Ishikawa (cell line): ENCODE data around the gene TRPM5.

ENCODE experiments used
- EP300 ChIP-seq: IDR thresholded peaks from 2 replicates; pipeline ENCODE4 v1.6.1; 2012; ENCODE audit warnings: borderline replicate concordance
- ZBTB7A ChIP-seq: IDR thresholded peaks from 2 replicates; pipeline ENCODE4 v1.6.1; 2012; ENCODE audit warnings: low read depth
- TF ChIP-seq, protein P1 (sequence below): IDR thresholded peaks from 2 replicates; pipeline ENCODE4 v1.6.1; 2012

GRCh38 chr11:2471048-2471803 is 26.9 kb upstream of the TRPM5 start:
- TF ChIP-seq, protein P1, sequence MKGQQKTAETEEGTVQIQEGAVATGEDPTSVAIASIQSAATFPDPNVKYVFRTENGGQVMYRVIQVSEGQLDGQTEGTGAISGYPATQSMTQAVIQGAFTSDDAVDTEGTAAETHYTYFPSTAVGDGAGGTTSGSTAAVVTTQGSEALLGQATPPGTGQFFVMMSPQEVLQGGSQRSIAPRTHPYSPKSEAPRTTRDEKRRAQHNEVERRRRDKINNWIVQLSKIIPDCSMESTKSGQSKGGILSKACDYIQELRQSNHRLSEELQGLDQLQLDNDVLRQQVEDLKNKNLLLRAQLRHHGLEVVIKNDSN = no peak
- TF ChIP-seq EP300 (no peak), ZBTB7A (no peak)
